ENCODE data around the gene KLHL25. TPM values are rescaled to one million over a fixed set of nuclear protein-coding genes. Genes with fewer than 3 reads are reported as not detected.

The KLHL25 gene
- 4.4 and 12.1 TPM in 2 replicates for total RNA-seq (2014; rRNA removed; shearing (Covaris generic))

GRCh38 chr15:85794598-85795336 is at the start of gene KLHL25:
Gene KLHL25 (minus strand): TSS chr15:85794925. CDS start chr15:85769810, 25,115 bp downstream.

Small RNA genes within 50 kb of the gene (small RNA-seq; reads per million reads assigned to genes)
- not detected for gene AC021739.1
- gene MIR1276, result not detected
- not detected for gene MIR548AP
- gene RNU6-231P, result not detected
